BE2C (cell line): Measurements from ENCODE around the gene MBD4. TPM values are rescaled to one million over a fixed set of nuclear protein-coding genes. Genes with fewer than 3 reads are reported as not detected.
A peak's percentile ranks its signal among the peaks of the same experiment; 100 is the strongest.
"Not testable (repeated sequence)": the region's sequence is repeated elsewhere in the genome, so short reads cannot be mapped to it uniquely, and the experiment has no call there.

ENCODE experiments used
- DNase-seq: peaks from one replicate; pipeline ENCODE4 v3.0.0-alpha.2; 2020
- H3K27me3 ChIP-seq: fragments of 250-450 bp; sonication (Bioruptor Pico); 2 replicates; pipeline ENCODE4 v1.5.1; 2020; ENCODE audit warnings: mild to moderate bottlenecking
- H3K36me3 ChIP-seq: fragments of 250-450 bp; sonication (Bioruptor Pico); 2 replicates; pipeline ENCODE4 v1.5.1; 2020; ENCODE audit warnings: mild to moderate bottlenecking
- H3K4me1 ChIP-seq: fragments of 250-450 bp; sonication (Bioruptor Pico); 2 replicates; pipeline ENCODE4 v1.5.1; 2020
- H3K4me3 ChIP-seq: 2 replicates; pipeline ENCODE4 v1.5.1; 2011; ENCODE audit warnings: low read depth, low read length
- H3K9me3 ChIP-seq: fragments of 250-450 bp; sonication (Bioruptor Pico); 2 replicates; pipeline ENCODE4 v1.5.1; 2020
- CTCF ChIP-seq: IDR thresholded peaks from 2 replicates; pipeline ENCODE4 v1.5.1; 2012; ENCODE audit warnings: mild to moderate bottlenecking, low read depth, low read length
- polyA plus RNA-seq: library from polyadenylated mRNA; unstranded; fragments of >200 nt; gene quantifications from one replicate; pipeline ENCODE4 v1.2.1, GENCODE V29; 2012; ENCODE audit warnings: low read depth, missing spikeins; ENCODE audit not compliant: insufficient read length, insufficient read depth

Gene MBD4
- 34.5 TPM for polyA plus RNA-seq

- peak; percentile 99 for DNase-seq
- Histone ChIP-seq H3K36me3 (peaks cover 9% of the 10 kb centered on the region), H3K27me3 (no peaks in the 10 kb centered on the region), H3K4me3 (peak within 1 kb of the TSS; percentile 98), H3K4me1 (peaks cover 8% of the 10 kb centered on the region), H3K9me3 (no peaks in the 10 kb centered on the region)
- no peak for TF ChIP-seq CTCF
Measured at GRCh38 chr3:129439817-129440617, at the start of gene MBD4, which contains the start of gene IFT122. TSS of gene MBD4 (minus strand) at chr3:129439948. CDS start at chr3:129439833, 115 bp downstream. TSS of gene IFT122 (plus strand) at chr3:129440224. CDS start at chr3:129440331, 107 bp downstream.

- H3K36me3 ChIP-seq, H3K4me3 ChIP-seq, DNase-seq, H3K27me3 ChIP-seq, H3K9me3 ChIP-seq, H3K4me1 ChIP-seq: not testable (repeated sequence)
Measured at GRCh38 chr3:129489258-129489657, 49.5 kb upstream of the MBD4 start.

GRCh38 chr3:129487868-129488335 is 48.2 kb upstream of the MBD4 start:
- H3K4me3 ChIP-seq, H3K4me1 ChIP-seq, H3K9me3 ChIP-seq, H3K36me3 ChIP-seq, H3K27me3 ChIP-seq, DNase-seq: not testable (repeated sequence)

- H3K4me3 ChIP-seq: no peak overlapping the region
- no peaks in the 10 kb centered on the region for H3K9me3 ChIP-seq
- no peaks in the 10 kb centered on the region for H3K27me3 ChIP-seq
- no peak for DNase-seq
- H3K36me3 ChIP-seq: no peaks in the 10 kb centered on the region
- peaks cover 5% of the 10 kb centered on the region for H3K4me1 ChIP-seq
- TF ChIP-seq CTCF: no peak
Measured at GRCh38 chr3:129487183-129487867, 47.6 kb upstream of the MBD4 start.

- no peaks in the 10 kb centered on the region for H3K36me3 ChIP-seq
- no peak for DNase-seq
- H3K4me1 ChIP-seq: peaks cover 11% of the 10 kb centered on the region
- H3K9me3 ChIP-seq: no peaks in the 10 kb centered on the region
- no peak overlapping the region for H3K4me3 ChIP-seq
- no peak for TF ChIP-seq CTCF
- H3K27me3 ChIP-seq: no peaks in the 10 kb centered on the region
Measured at GRCh38 chr3:129486664-129487035, 46.9 kb upstream of the MBD4 start.

GRCh38 chr3:129485721-129486663 is 46.2 kb upstream of the MBD4 start:
- no peak overlapping the region for H3K4me3 ChIP-seq
- H3K4me1 ChIP-seq: peaks cover 14% of the 10 kb centered on the region
- no peak for DNase-seq
- H3K27me3 ChIP-seq: no peaks in the 10 kb centered on the region
- H3K36me3 ChIP-seq: no peaks in the 10 kb centered on the region
- no peaks in the 10 kb centered on the region for H3K9me3 ChIP-seq
- TF ChIP-seq CTCF: no peak

- H3K9me3 ChIP-seq, H3K4me1 ChIP-seq, DNase-seq, H3K4me3 ChIP-seq, H3K27me3 ChIP-seq, H3K36me3 ChIP-seq: not testable (repeated sequence)
Measured at GRCh38 chr3:129485146-129485545, 45.4 kb upstream of the MBD4 start.
